Adrenal gland (tissue), 5 donors: ENCODE data around the gene CLCA4.

ENCODE experiments used
- CTCF ChIP-seq, 6 experiments: fragments of 450-650 bp in 4 of 6; fragments of 200-600 bp in 2 of 6; sonication (generic) in 1 of 6; IDR thresholded peaks; 1 replicate in 5 of 6; 2 replicates in 1 of 6; pipeline versions ENCODE4 v1.5.1 to v1.8.0; 2016 to 2021; ENCODE audit warnings: antibody characterized with exemption in 6 of 6, mild to moderate bottlenecking in 2 of 6, moderate library complexity in 1 of 6
- POLR2A ChIP-seq, 2 donors: fragments of 450-650 bp; IDR thresholded peaks; one replicate each; pipeline ENCODE4 v1.6.1; 2017; ENCODE audit warnings: antibody characterized with exemption in 2 of 2, mild to moderate bottlenecking in 2 of 2, moderate library complexity in 1 of 2
- donor health status: DM: no; HTN: no; CAD: no.

GRCh38 chr1:86517336-86517735, 29.5 kb upstream of the CLCA4 start:
- TF ChIP-seq POLR2A (IDR thresholded peaks at IDR 0.05) = no peak
- TF ChIP-seq CTCF (IDR thresholded peaks at IDR 0.05) = no peak
